GM19043 (cell line): Measurements from ENCODE around the gene USP35.

ENCODE experiments used
- ATAC-seq: cut with Tn5 transposase; IDR thresholded peaks from one replicate; pipeline ENCODE4 v1.9.1; 2021; ENCODE audit warnings: low read depth; ENCODE audit not compliant: unreplicated experiment

USP35 gene

GRCh38 chr11:78188286-78189173, at the start of gene USP35, which contains the start of gene KCTD21:
Gene USP35 (plus strand): TSS chr11:78188919. CDS start chr11:78196246, 7,327 bp downstream.
Gene KCTD21 (minus strand): TSS chr11:78188626. CDS start chr11:78174554, 14,072 bp downstream.
- ATAC-seq: peak; percentile 97

- ATAC-seq: peak; percentile 85
These were observed 49.0 kb upstream of the USP35 start, which contains the start of gene ALG8 for GRCh38 chr11:78139422-78140391. Gene ALG8 (minus strand): TSS chr11:78139626. CDS start chr11:78139588, 38 bp downstream.

GRCh38 chr11:78140392-78141077, 48.2 kb upstream of the USP35 start:
- no peak for ATAC-seq

- ATAC-seq: no peak
These were observed 43.2 kb upstream of the USP35 start for GRCh38 chr11:78145511-78146025.

GRCh38 chr11:78147807-78148206, 40.9 kb upstream of the USP35 start:
- ATAC-seq: no peak

- no peak for ATAC-seq
These were observed 39.1 kb upstream of the USP35 start for GRCh38 chr11:78149646-78150045.

- no peak for ATAC-seq
These were observed 38.4 kb upstream of the USP35 start for GRCh38 chr11:78150346-78150745.

- no peak for ATAC-seq
These were observed 38.0 kb upstream of the USP35 start for GRCh38 chr11:78150754-78151153.

GRCh38 chr11:78151804-78152203, 36.9 kb upstream of the USP35 start:
- ATAC-seq: no peak

GRCh38 chr11:78156127-78156844, 32.4 kb upstream of the USP35 start:
- ATAC-seq: no peak

GRCh38 chr11:78158987-78159652, 29.6 kb upstream of the USP35 start:
- no peak for ATAC-seq

GRCh38 chr11:78160557-78160956, 28.2 kb upstream of the USP35 start:
- no peak for ATAC-seq

GRCh38 chr11:78161346-78161745, 27.4 kb upstream of the USP35 start:
- ATAC-seq: no peak

- ATAC-seq: no peak
These were observed 26.8 kb upstream of the USP35 start for GRCh38 chr11:78161962-78162371.

GRCh38 chr11:78163828-78164227, 24.9 kb upstream of the USP35 start:
- ATAC-seq: no peak

- ATAC-seq: no peak
These were observed 24.2 kb upstream of the USP35 start for GRCh38 chr11:78164471-78164870.

GRCh38 chr11:78166855-78167469, 21.8 kb upstream of the USP35 start:
- ATAC-seq: no peak
